ENCODE measurements around the gene PLEKHG3. TPM values are rescaled to one million over a fixed set of nuclear protein-coding genes. Genes with fewer than 3 reads are reported as not detected.
A peak's percentile ranks its signal among the peaks of the same experiment; 100 is the strongest.

The PLEKHG3 gene
- total and polyA plus RNA-seq, 2 experiments from 2014 or later, result 23.0 to 83.1 TPM

- peaks cover 86% of the 10 kb centered on the region for H3K79me2 ChIP-seq (replicated peaks; ENCODE audit: insufficient read depth)
- peak overlapping the region; percentile 81 for H3K4me3 Mint-ChIP-seq
Observed at GRCh38 chr14:64708148-64709004, 4.2 kb downstream of the PLEKHG3 start.

DNA sequence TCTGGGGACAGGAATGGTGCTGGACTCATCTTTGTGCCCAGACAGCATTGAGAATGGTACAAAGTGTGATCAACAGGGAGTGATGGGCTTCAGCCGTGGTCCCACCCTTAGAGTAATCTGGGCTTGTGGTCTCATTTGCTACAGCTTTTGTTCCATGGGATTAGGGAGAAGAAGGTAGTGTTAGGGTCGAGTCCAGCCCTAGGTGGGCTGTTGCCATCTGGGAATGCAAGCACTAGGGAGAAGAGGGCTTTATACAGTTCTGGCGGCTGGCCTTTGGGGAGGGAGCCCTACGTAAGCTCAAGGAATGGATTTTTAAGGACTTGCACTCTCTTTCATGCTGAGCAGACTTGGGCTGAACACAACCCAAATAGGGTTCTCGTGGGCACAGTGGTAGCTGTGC lies 4.9 kb downstream of the PLEKHG3 start:
- Histone ChIP-seq H3K27ac (ENCODE audit: low read depth) (no peak overlapping the region), H3K4me1 (ENCODE audit: insufficient read depth) (peaks cover 52% of the 10 kb centered on the region), H3F3A (replicated peaks; ENCODE audit: low read depth) (peaks cover 8% of the 10 kb centered on the region; the same call in 1 of the 2 replicates), H3K4me3 (peak overlapping the region; percentile 86), H3K79me2 (replicated peaks; ENCODE audit: insufficient read depth) (peaks cover 94% of the 10 kb centered on the region), H3K9me2 (ENCODE audit: insufficient read depth) (no peaks in the 10 kb centered on the region), H3K36me3 (ENCODE audit: insufficient read depth) (peaks cover 11% of the 10 kb centered on the region), H2AFZ (no peak overlapping the region), H3K4me2 (peak overlapping the region; percentile 95), H4K20me1 (replicated peaks; ENCODE audit: insufficient read depth) (peaks cover 49% of the 10 kb centered on the region), H3K27me3 (ENCODE audit: insufficient read depth) (peaks cover 16% of the 10 kb centered on the region; the same call in 1 of the 2 replicates)
- H3K36me3 Mint-ChIP-seq (ENCODE audit: low read depth), result peaks cover 55% of the 10 kb centered on the region
- H3K9me3 Mint-ChIP-seq, result peaks cover 25% of the 10 kb centered on the region
- peak overlapping the region; percentile 81 for H3K4me3 Mint-ChIP-seq
- H3K4me1 Mint-ChIP-seq, result peaks cover 60% of the 10 kb centered on the region
- DNase-seq (ENCODE audit: low spot score) (no peak), ATAC-seq (no peak)
- H3K27ac Mint-ChIP-seq, result no peak overlapping the region
- no peak for TF ChIP-seq CREB1 (CRISPR knock-in tag; IDR thresholded peaks at IDR 0.05; ENCODE audit: low read depth)
- no peak for TF ChIP-seq ZNF331 (CRISPR knock-in tag; IDR thresholded peaks at IDR 0.05; ENCODE audit: low read depth)
- no peak for TF ChIP-seq EZH2phosphoT487 (IDR thresholded peaks at IDR 0.05; ENCODE audit: unreplicated experiment)
- no peak for TF ChIP-seq CTCF (conservative IDR thresholded peaks at IDR 0.05; ENCODE audit: low read depth in 2 of 2)
- TF ChIP-seq POLR2AphosphoS5 (IDR thresholded peaks at IDR 0.05; ENCODE audit: low read depth), result no peak
- peaks cover 15% of the 10 kb centered on the region for H3K27me3 Mint-ChIP-seq (ENCODE audit: insufficient read depth, low read depth, poor library complexity)

More at GRCh38 chr14:64708148-64709004, 4.2 kb downstream of the PLEKHG3 start:
- DNase-seq (ENCODE audit: low spot score), result peak; percentile 96
- Mint-ChIP-seq H3K9me3 (peaks cover 17% of the 10 kb centered on the region), H3K4me1 (peaks cover 62% of the 10 kb centered on the region), H3K36me3 (ENCODE audit: low read depth) (peaks cover 47% of the 10 kb centered on the region), H3K27ac (peak overlapping the region; percentile 10; the same call in 1 of the 2 replicates), H3K27me3 (ENCODE audit: insufficient read depth, low read depth, poor library complexity) (peaks cover 19% of the 10 kb centered on the region)
- Histone ChIP-seq H3K36me3 (ENCODE audit: insufficient read depth) (peaks cover 6% of the 10 kb centered on the region), H3K9me2 (ENCODE audit: insufficient read depth) (no peaks in the 10 kb centered on the region), H3K27me3 (ENCODE audit: insufficient read depth) (peaks cover 9% of the 10 kb centered on the region; the same call in 1 of the 2 replicates), H3F3A (replicated peaks; ENCODE audit: low read depth) (peaks cover 14% of the 10 kb centered on the region; the same call in 1 of the 2 replicates), H3K4me2 (peak overlapping the region; percentile 95), H2AFZ (no peak overlapping the region), H3K4me3 (peak overlapping the region; percentile 86), H3K4me1 (ENCODE audit: insufficient read depth) (peaks cover 46% of the 10 kb centered on the region), H3K27ac (ENCODE audit: low read depth) (no peak overlapping the region), H4K20me1 (replicated peaks; ENCODE audit: insufficient read depth) (peaks cover 43% of the 10 kb centered on the region)
- TF ChIP-seq STAT1 (IDR thresholded peaks at IDR 0.05; ENCODE audit: unreplicated experiment) (no peak), NANOG (IDR thresholded peaks at IDR 0.05; ENCODE audit: borderline replicate concordance) (peak; percentile 36; the same call in 1 of the 2 replicates), CREB1 (CRISPR knock-in tag; IDR thresholded peaks at IDR 0.05; ENCODE audit: low read depth) (peak; percentile 28; the same call in 1 of the 2 replicates), POLR2AphosphoS5 (IDR thresholded peaks at IDR 0.05; ENCODE audit: low read depth) (peak; percentile 51), ETS1 (IDR thresholded peaks at IDR 0.05) (peak; percentile 72; the same call in 1 of the 2 replicates), ZNF331 (CRISPR knock-in tag; IDR thresholded peaks at IDR 0.05; ENCODE audit: low read depth) (no peak)
- peak; percentile 38 for ATAC-seq
